H1 (cell line): ENCODE measurements around the gene SMARCA2. TPM values are rescaled to one million over a fixed set of nuclear protein-coding genes. Genes with fewer than 3 reads are reported as not detected.

Source experiments
- CTCF ChIA-PET: fragments of 300-600 bp; sonication (Branson Sonifier 250); formaldehyde crosslinking; loops from one replicate; lab custom pipeline; 2021; ENCODE audit not compliant: partially characterized antibody; lab: Charles Lee
- POLR2A ChIA-PET: fragments of 300-600 bp; sonication (Branson Sonifier 250); formaldehyde crosslinking; loops from one replicate; lab custom pipeline; 2021; ENCODE audit warnings: inconsistent platforms; ENCODE audit not compliant: partially characterized antibody; lab: Charles Lee
- DNase-seq, 2 experiments: peaks; one replicate each; pipeline versions ENCODE4 v3.0.0 to v3.0.0-alpha.2; 2010 to 2022; ENCODE audit warnings: low spot score in 2 of 2, low read depth in 1 of 2, mixed read lengths in 1 of 2
- FAIRE-seq: peaks from 2 replicates; lab custom pipeline; 2011; peaks lifted over from hg19 to GRCh38; lab: Jason Lieb, UNC
- H2AFZ ChIP-seq: 2 replicates; pipeline ENCODE4 v1.8.1; 2012; ENCODE audit warnings: low read length, inconsistent platforms
- H2AK5ac ChIP-seq: 2 replicates; pipeline ENCODE4 v1.6.1; 2013; ENCODE audit warnings: low read depth, low read length
- H2BK120ac ChIP-seq: replicated peaks from 2 replicates; pipeline ENCODE3; 2013; ENCODE audit warnings: low read depth, low read length, inconsistent platforms
- H2BK12ac ChIP-seq: 2 replicates; pipeline ENCODE4 v1.6.1; 2013; ENCODE audit warnings: low read depth, low read length
- H2BK15ac ChIP-seq: 2 replicates; pipeline ENCODE4 v1.6.1; 2013; ENCODE audit warnings: low read length
- H2BK20ac ChIP-seq: 2 replicates; pipeline ENCODE4 v1.6.1; 2013; ENCODE audit warnings: low read length
- H2BK5ac ChIP-seq: 2 replicates; pipeline ENCODE4 v1.6.1; 2013; ENCODE audit warnings: low read depth, low read length
- H3K14ac ChIP-seq: 2 replicates; pipeline ENCODE4 v1.6.1; 2013; ENCODE audit warnings: inconsistent platforms; ENCODE audit not compliant: insufficient read length
- H3K18ac ChIP-seq: 2 replicates; pipeline ENCODE4 v1.6.1; 2013; ENCODE audit warnings: low read length; ENCODE audit errors: extremely low read depth
- H3K23ac ChIP-seq: 2 replicates; pipeline ENCODE4 v1.6.1; 2013; ENCODE audit warnings: inconsistent platforms; ENCODE audit not compliant: insufficient read length
- H3K23me2 ChIP-seq: 2 replicates; pipeline ENCODE4 v1.6.1; 2013; ENCODE audit warnings: low read depth, low read length
- H3K27ac ChIP-seq: 2 replicates; pipeline ENCODE4 v1.6.1; 2011; ENCODE audit warnings: low read depth, low read length, inconsistent platforms
- H3K27me3 ChIP-seq, 4 experiments: replicated peaks in 1 of 4; 1 replicate in 1 of 4; 2 replicates in 3 of 4; pipeline versions ENCODE4 v1.6.1 to v1.8.1; 2011 to 2013; ENCODE audit warnings: low read length in 3 of 4, mild to moderate bottlenecking in 3 of 4, inconsistent platforms in 2 of 4, mixed read lengths in 2 of 4, moderate library complexity in 1 of 4; ENCODE audit not compliant: control insufficient read depth in 3 of 4, insufficient read depth in 3 of 4; ENCODE audit errors: extremely low read depth in 1 of 4
- H3K36me3 ChIP-seq, 4 experiments: 2 replicates each; pipeline versions ENCODE4 v1.6.1 to v1.8.1; 2011 to 2013; ENCODE audit warnings: mild to moderate bottlenecking in 4 of 4, low read length in 3 of 4, moderate library complexity in 2 of 4, control low read depth in 1 of 4, inconsistent platforms in 1 of 4; ENCODE audit not compliant: insufficient read depth in 4 of 4, control insufficient read depth in 2 of 4
- H3K4ac ChIP-seq: replicated peaks from 2 replicates; pipeline ENCODE3; 2013; ENCODE audit warnings: low read length, low read depth, mixed read lengths, inconsistent platforms; ENCODE audit not compliant: insufficient read length
- H3K4me1 ChIP-seq, 4 experiments: replicated peaks in 1 of 4; 1 replicate in 1 of 4; 2 replicates in 3 of 4; pipeline versions ENCODE4 v1.6.1 to v1.8.1; 2011 to 2013; ENCODE audit warnings: low read length in 3 of 4, inconsistent platforms in 2 of 4, mixed read lengths in 1 of 4; ENCODE audit not compliant: insufficient read depth in 4 of 4, control insufficient read depth in 3 of 4
- H3K4me2 ChIP-seq, 2 experiments: 2 replicates each; pipeline versions ENCODE4 v1.6.1 to v1.8.1; 2011 to 2013; ENCODE audit warnings: low read depth in 2 of 2, low read length in 2 of 2, control low read depth in 1 of 2, inconsistent platforms in 1 of 2, mild to moderate bottlenecking in 1 of 2; ENCODE audit not compliant: insufficient read depth in 1 of 2
- H3K4me3 ChIP-seq, 4 experiments: fragments of 200-600, 300-600 bp in 1 of 4; sonication (generic), shearing (Covaris generic), sonication (Bioruptor Twin) in 1 of 4; 2 replicates each; pipeline versions ENCODE4 v1.5.1 to v1.8.1; 2011 to 2016; ENCODE audit warnings: low read length in 4 of 4, low read depth in 3 of 4, control low read depth in 2 of 4, inconsistent platforms in 2 of 4, mild to moderate bottlenecking in 2 of 4, mixed read lengths in 1 of 4, moderate library complexity in 1 of 4; ENCODE audit not compliant: insufficient read depth in 2 of 4; ENCODE audit errors: extremely low read depth in 1 of 4
- H3K56ac ChIP-seq: replicated peaks from 2 replicates; pipeline ENCODE3; 2013; ENCODE audit warnings: low read depth, mild to moderate bottlenecking, mixed read lengths, low read length, inconsistent platforms; ENCODE audit not compliant: insufficient read length
- H3K79me1 ChIP-seq: 2 replicates; pipeline ENCODE4 v1.6.1; 2013; ENCODE audit warnings: low read depth, low read length, control low read depth
- H3K79me2 ChIP-seq, 2 experiments: 2 replicates each; pipeline versions ENCODE4 v1.6.1 to v1.8.1; 2012 to 2013; ENCODE audit warnings: low read length in 2 of 2, mild to moderate bottlenecking in 2 of 2, inconsistent platforms in 1 of 2; ENCODE audit not compliant: insufficient read depth in 2 of 2, control insufficient read depth in 1 of 2
- H3K9ac ChIP-seq, 4 experiments: replicated peaks in 1 of 4; 1 replicate in 1 of 4; 2 replicates in 3 of 4; pipeline versions ENCODE4 v1.6.1 to v1.8.1; 2011 to 2013; ENCODE audit warnings: low read depth in 3 of 4, low read length in 3 of 4, control low read depth in 2 of 4, mild to moderate bottlenecking in 2 of 4, moderate library complexity in 2 of 4, inconsistent platforms in 1 of 4; ENCODE audit errors: extremely low read depth in 1 of 4
- H3K9me3 ChIP-seq, 2 experiments: 2 replicates each; pipeline versions ENCODE4 v1.6.1 to v1.8.1; 2012 to 2013; ENCODE audit warnings: mild to moderate bottlenecking in 2 of 2, moderate library complexity in 2 of 2, control low read depth in 1 of 2, inconsistent platforms in 1 of 2, low read depth in 1 of 2, low read length in 1 of 2, mixed read lengths in 1 of 2; ENCODE audit not compliant: insufficient read depth in 2 of 2
- H4K20me1 ChIP-seq, 2 experiments: replicated peaks in 1 of 2; 2 replicates each; pipeline versions ENCODE3 to v1.8.1; 2011 to 2013; ENCODE audit warnings: inconsistent platforms in 2 of 2, low read length in 2 of 2, mild to moderate bottlenecking in 1 of 2; ENCODE audit not compliant: insufficient read depth in 2 of 2, control insufficient read depth in 1 of 2
- H4K5ac ChIP-seq: 2 replicates; pipeline ENCODE4 v1.6.1; 2013; ENCODE audit warnings: low read length, low read depth, mixed read lengths, inconsistent platforms; ENCODE audit not compliant: insufficient read length
- H4K8ac ChIP-seq: 2 replicates; pipeline ENCODE4 v1.8.0; 2013; ENCODE audit warnings: mild to moderate bottlenecking, moderate library complexity, low read length, inconsistent platforms; ENCODE audit not compliant: insufficient read depth; ENCODE audit errors: extremely low read depth
- H4K91ac ChIP-seq: replicated peaks from 2 replicates; pipeline ENCODE3; 2013; ENCODE audit warnings: low read length, mixed read lengths, inconsistent platforms; ENCODE audit not compliant: insufficient read length
- CHD1 ChIP-seq: IDR thresholded peaks from 2 replicates; pipeline ENCODE4 v1.6.1; 2012; ENCODE audit warnings: low read depth, low read length, improper control_type of control experiment
- CREB1 ChIP-seq: IDR thresholded peaks from 2 replicates; pipeline ENCODE4 v1.6.1; 2012; ENCODE audit warnings: inconsistent platforms
- JUN ChIP-seq: IDR thresholded peaks from 2 replicates; pipeline ENCODE4 v1.6.1; 2011; ENCODE audit warnings: low read depth, mild to moderate bottlenecking, improper control_type of control experiment, low read length
- PHF8 ChIP-seq: fragments of 200-600 bp; sonication (generic); conservative IDR thresholded peaks from 2 replicates; pipeline ENCODE4 v1.7.1; 2012; ENCODE audit warnings: low read depth, mild to moderate bottlenecking, inconsistent platforms, low read length, moderate library complexity
- WGBS, 2 experiments: shearing (Covaris generic) in 1 of 2; methylation state at CpG; one replicate each; pipeline versions ENCODE4 v1.1.6 to v1.1.7; 2013 to 2015; ENCODE audit warnings: low lambda C conversion rate in 2 of 2, mixed read lengths in 2 of 2, inconsistent platforms in 1 of 2, low coverage in 1 of 2, missing lambda C conversion rate in 1 of 2; ENCODE audit not compliant: insufficient replicate concordance in 2 of 2, insufficient coverage in 1 of 2, insufficient read length in 1 of 2; ENCODE audit errors: extremely low coverage in 1 of 2, missing lambda C conversion rate in 1 of 2; 5-methylcytosine and 5-hydroxymethylcytosine counted together
- polyA plus RNA-seq, 7 experiments: library from polyadenylated mRNA; depleted of rRNA in 3 of 7; stranded (reverse) in 5 of 7; unstranded in 2 of 7; fragments of >200 nt in 5 of 7; fragments of 200-250 nt in 2 of 7; gene quantifications; 1 replicate in 5 of 7; 2 replicates in 1 of 7; 4 replicates in 1 of 7; pipeline versions ENCODE4 v1.2.1 to v1.2.3, GENCODE V29; 2011 to 2013; ENCODE audit warnings: missing spikeins in 2 of 7, mixed read lengths in 2 of 7
- total RNA-seq: library from RNA; stranded (reverse); fragmentation: NEBNext Ultra II Directional; extraction: Animal tissue kit (Norgen Biotek cat#: 25700); gene quantifications from 2 replicates; pipeline ENCODE4 v1.2.1, GENCODE V29; 2021

SMARCA2 gene
- total and polyA plus RNA-seq, 2 of the 8 experiments (the other 6 are each of a cell fraction or from before 2014, with no cell fraction given) = 6.3 to 21.7 TPM

GRCh38 chr9:2015581-2016407 is 647 bp downstream of the SMARCA2 start:
- CTCF ChIA-PET = interaction anchor here (0.5 to 0.6 kb wide), 2 partner anchors 73 to 142 kb away, joined by 3 to 4 read pairs; no protein-coding TSS in a partner anchor
- TF ChIP-seq PHF8 = 0 out of 2 replicates have a peak, but pooled peaks have one; percentile 5
- no peak; the same call in 1 of the 2 replicates for TF ChIP-seq CREB1
- no peak for TF ChIP-seq JUN
- no peak for TF ChIP-seq CHD1

More at GRCh38 chr9:2015581-2016407, 647 bp downstream of the SMARCA2 start:
- Histone ChIP-seq H3K14ac (no peak overlapping the region), H2BK20ac (no peak overlapping the region), H2AK5ac (no peak overlapping the region), H3K9me3 (no peaks in the 10 kb centered on the region), H2AFZ (no peak overlapping the region), H3K23me2 (peaks cover 38% of the 10 kb centered on the region), H3K27ac (no peak overlapping the region), H3K4me3 (peak overlapping the region; percentile 54 to 84 (median 72)), H4K5ac (no peak overlapping the region), H3K36me3 (no peaks in the 10 kb centered on the region), H3K79me1 (no peaks in the 10 kb centered on the region), H4K91ac (no peak overlapping the region), H2BK5ac (no peak overlapping the region), H2BK12ac (no peak overlapping the region), H3K9ac (no peak overlapping the region; a peak in 1 of 7 replicates), H3K4ac (no peak overlapping the region), H4K20me1 (peaks cover 0 to 5% of the 10 kb centered on the region in 2 experiments), H2BK15ac (no peak overlapping the region), H3K23ac (no peak overlapping the region), H3K18ac (no peak overlapping the region), H4K8ac (no peak overlapping the region), H3K4me2 (peak overlapping the region; percentile 91 to 98), H3K56ac (no peak overlapping the region), H3K4me1 (peaks cover 5 to 11% (median 6%) of the 10 kb centered on the region in 4 experiments; a peak in 6 of 7 replicates), H2BK120ac (no peak overlapping the region), H3K79me2 (no peaks in the 10 kb centered on the region), H3K27me3 (peaks cover 5 to 51% (median 43%) of the 10 kb centered on the region in 4 experiments)
- 1% methylated on average over 20 of the region's 59 CpGs; no CpG with 5 or more reads in 1 of the 2 experiments for WGBS, 2 experiments
- POLR2A ChIA-PET = interaction anchor here (0.6 to 1.9 kb wide), 5 partner anchors 11 to 73 kb away, joined by 3 to 7 read pairs (median 4); no protein-coding TSS in a partner anchor
- peak in 1 of 2 experiments; percentile 79 for DNase-seq
- FAIRE-seq = no peak
